ENCODE results near the gene GFAP.

The GFAP gene

DNA sequence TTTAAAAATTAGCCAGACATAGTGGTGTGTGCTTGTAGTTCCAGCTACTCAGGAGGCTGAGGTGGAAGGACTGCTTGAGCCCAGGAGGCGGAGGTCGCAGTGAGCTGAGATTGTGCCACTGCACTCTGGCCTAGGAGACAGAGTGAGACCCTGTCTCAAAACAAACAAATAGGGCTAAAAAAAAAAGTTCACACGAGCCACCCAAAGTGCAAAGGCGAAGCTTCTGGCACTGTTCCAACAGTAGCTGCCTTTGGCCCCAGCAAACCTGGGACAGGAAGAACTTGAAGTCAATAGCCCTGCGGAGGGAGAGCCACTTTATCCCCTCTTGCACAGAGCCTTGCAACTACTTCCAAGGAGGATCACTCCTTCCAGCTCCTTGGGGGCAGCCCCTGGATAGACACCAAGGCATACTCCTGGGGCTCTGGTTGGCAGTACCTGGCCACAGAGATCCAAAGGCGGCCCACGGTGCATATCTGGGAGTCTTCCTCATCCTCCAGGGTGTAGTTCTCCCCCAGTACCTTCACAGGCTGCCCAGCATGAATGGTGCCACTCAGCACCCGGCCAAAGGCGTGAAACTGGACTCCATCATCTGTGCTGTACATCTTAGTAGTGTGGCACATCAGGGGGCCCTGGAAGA is 52.9 kb downstream of the GFAP start:
- DNase-seq (ENCODE audit: low spot score), result no peak

DNA sequence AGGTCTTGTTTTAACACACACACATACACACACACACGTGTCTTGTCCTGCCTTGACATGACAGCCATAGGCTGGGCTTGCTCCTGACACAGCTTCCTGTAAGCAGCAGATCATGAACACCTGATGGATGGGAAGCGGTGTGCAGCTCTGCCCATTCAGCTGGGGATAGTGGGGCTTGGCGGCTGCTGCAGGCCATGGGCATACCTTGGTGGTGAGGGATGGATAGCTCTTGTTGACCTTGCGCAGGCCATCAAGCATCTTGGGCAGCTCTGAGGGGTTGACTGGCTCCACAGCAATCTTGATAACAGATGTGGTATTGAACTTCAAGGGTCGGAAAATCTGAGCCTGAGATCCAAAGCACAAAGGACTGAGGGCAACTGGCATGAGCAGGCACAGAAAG is 55.6 kb downstream of the GFAP start:
- DNase-seq (ENCODE audit: low spot score), result no peak

DNA sequence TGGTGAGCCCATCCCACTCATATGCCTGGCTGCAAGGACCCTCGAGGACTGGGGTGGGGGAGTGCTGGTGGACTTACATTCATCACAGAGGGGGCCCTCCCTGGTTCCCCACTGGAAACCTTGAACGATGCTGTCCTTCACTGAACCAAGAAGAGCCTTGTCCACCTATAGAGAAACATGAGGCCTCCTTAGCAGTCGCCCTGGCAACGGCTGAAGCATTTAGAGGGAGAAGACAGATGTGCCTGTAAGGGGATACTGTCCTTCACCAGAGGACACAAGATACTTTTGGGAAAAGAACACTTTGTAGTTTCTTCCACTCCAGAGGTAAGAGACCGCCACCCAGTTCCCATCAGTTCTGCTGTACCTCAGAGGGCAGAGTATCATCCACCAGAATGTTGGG is 61.1 kb downstream of the GFAP start:
- DNase-seq (ENCODE audit: low spot score), result no peak
